ENCODE measurements around the gene MYCBP2.
"Not testable (repeated sequence)": the region's sequence is repeated elsewhere in the genome, so short reads cannot be mapped to it uniquely, and the experiment has no call there.

GRCh38 chr13:77315509-77315908, 11.4 kb downstream of the MYCBP2 start:
- TF ChIP-seq ELK4 (IDR thresholded peaks at IDR 0.05; ENCODE audit: borderline replicate concordance, low read depth, low read length); ZBTB26 (tag by site-specific recombination; optimal IDR thresholded peaks at IDR 0.05); ZNF121 (tag by site-specific recombination; IDR thresholded peaks at IDR 0.05); YY1 (tag by site-specific recombination; IDR thresholded peaks at IDR 0.05); ZNF138 (tag by site-specific recombination; IDR thresholded peaks at IDR 0.05; ENCODE audit: borderline replicate concordance); ZNF510 (tag by site-specific recombination; IDR thresholded peaks at IDR 0.05; ENCODE audit: insufficient replicate concordance); CTCF (tag by site-specific recombination; IDR thresholded peaks at IDR 0.05): not testable (repeated sequence)

Data from HEK293 (cell line).